ENCODE measurements around the gene GUCA1A. TPM values are rescaled to one million over a fixed set of nuclear protein-coding genes. Genes with fewer than 3 reads are reported as not detected.

Gene GUCA1A
- total RNA-seq, 2 experiments from 2014 or later, result not detected

DNA sequence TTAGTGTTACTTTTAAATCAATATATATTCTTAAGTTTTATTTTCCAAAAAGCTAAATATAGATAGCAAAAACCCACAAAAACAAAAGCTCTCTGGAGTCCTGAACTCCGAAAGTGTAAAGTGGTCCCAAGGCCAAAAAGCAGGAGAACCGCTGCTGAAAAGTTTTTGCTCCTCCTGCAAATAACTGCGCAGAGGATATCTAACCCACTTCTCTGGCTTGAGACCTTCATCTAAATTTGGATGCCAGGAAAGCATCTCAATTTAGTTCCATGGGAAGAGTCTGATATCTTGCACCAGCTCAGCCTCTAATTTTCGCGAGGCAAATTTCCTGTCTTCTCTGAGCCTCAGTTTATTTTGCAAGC lies 44.0 kb downstream of the GUCA1A start:
- Histone ChIP-seq H3K27me3 (ENCODE audit: control insufficient read depth in 1 of 2, insufficient read depth in 2 of 2, low read length in 2 of 2) (no peaks in the 10 kb centered on the region), H3K27ac (ENCODE audit: low read depth in 1 of 2, low read length in 2 of 2) (peak overlapping the region; percentile 60 to 65), H3K4me1 (ENCODE audit: insufficient read depth, low read length) (peaks cover 26% of the 10 kb centered on the region), H3K36me3 (ENCODE audit: insufficient read depth, low read length) (peaks cover 18% of the 10 kb centered on the region), H3K9me3 (ENCODE audit: control insufficient read depth in 1 of 2, insufficient read depth in 1 of 2, low read length in 2 of 2) (no peaks in the 10 kb centered on the region), H3K4me3 (ENCODE audit: low read length) (peak overlapping the region; percentile 77)
- no peaks in the 10 kb centered on the region for H3K27me3 Mint-ChIP-seq
- peak in 1 of 14 experiments; percentile 27 for DNase-seq
- peaks cover 29% of the 10 kb centered on the region for H3K36me3 Mint-ChIP-seq (ENCODE audit: low read depth)
- peaks cover 26% of the 10 kb centered on the region for H3K4me1 Mint-ChIP-seq (ENCODE audit: low read depth)
- peak overlapping the region; percentile 97 for H3K4me3 Mint-ChIP-seq
- no peaks in the 10 kb centered on the region for H3K9me3 Mint-ChIP-seq
- TF ChIP-seq, protein P1, sequence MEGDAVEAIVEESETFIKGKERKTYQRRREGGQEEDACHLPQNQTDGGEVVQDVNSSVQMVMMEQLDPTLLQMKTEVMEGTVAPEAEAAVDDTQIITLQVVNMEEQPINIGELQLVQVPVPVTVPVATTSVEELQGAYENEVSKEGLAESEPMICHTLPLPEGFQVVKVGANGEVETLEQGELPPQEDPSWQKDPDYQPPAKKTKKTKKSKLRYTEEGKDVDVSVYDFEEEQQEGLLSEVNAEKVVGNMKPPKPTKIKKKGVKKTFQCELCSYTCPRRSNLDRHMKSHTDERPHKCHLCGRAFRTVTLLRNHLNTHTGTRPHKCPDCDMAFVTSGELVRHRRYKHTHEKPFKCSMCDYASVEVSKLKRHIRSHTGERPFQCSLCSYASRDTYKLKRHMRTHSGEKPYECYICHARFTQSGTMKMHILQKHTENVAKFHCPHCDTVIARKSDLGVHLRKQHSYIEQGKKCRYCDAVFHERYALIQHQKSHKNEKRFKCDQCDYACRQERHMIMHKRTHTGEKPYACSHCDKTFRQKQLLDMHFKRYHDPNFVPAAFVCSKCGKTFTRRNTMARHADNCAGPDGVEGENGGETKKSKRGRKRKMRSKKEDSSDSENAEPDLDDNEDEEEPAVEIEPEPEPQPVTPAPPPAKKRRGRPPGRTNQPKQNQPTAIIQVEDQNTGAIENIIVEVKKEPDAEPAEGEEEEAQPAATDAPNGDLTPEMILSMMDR (IDR thresholded peaks at IDR 0.05), result no peak
- intact Hi-C loops (cut with DNase I, micrococcal nuclease), result loop anchor here (1.0 to 10.0 kb wide), 10 partner anchors 166 to 796 kb away; partner anchors contain the start of genes BYSL (in 1 of the 2), MEA1 (in 1 of the 2), MED20 (in 1 of the 2) and RPL7L1 (in 1 of the 2)
- ChIA-PET POLR2A (interaction anchor here (0.6 to 1.4 kb wide), 8 partner anchors 9 to 570 kb away, joined by 3 to 12 read pairs (median 3); partner anchors contain the start of genes TOMM6 and UBR2), CTCF (interaction anchor here (1.0 to 1.5 kb wide), 5 partner anchors 113 to 1012 kb away, joined by 3 to 6 read pairs (median 4); partner anchors contain the start of genes DNPH1, TOMM6 and UBR2)
- H3K27ac Mint-ChIP-seq, result peak overlapping the region; percentile 92
- ATAC-seq (ENCODE audit: poor library complexity), result peak; percentile 5

DNA sequence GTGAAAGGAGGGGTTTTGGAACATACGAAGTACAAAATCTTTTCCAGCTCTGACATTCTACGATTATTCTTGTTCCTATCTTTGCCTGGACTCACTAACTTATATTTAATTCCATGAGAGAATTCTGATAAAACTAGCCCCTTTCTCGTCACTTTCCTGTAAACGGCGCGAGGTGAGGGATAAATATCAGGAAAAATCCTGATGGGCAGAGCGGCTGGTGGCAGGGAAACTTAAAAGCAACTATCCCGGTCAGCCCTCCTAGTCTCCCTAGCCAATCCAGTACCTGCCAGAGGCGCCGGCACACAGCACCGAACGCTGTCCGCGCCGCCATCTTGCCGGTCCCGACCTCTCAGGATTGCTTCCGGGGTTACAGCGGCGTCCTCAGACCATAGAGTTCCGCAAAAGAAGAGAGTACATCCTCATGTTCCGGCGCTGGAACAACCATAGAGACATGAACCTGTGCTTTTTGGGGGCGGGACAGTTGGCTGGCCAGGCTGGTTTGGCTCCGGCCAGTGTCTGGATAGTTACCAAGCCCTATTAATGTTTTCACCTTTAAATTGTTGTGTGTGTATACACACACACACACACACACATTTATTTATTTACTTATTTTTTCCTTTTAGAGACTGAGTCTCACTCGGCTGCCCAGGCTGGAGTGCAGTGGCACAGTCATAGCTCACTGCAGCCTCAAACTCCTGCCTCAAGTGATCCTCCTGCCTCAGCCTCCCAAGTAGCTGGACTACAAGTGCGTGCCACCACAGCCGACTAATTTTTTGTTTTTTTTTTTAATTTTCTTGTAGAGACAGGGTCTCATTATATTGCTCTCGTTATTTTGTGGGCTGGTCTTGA lies 44.6 kb downstream of the GUCA1A start, which contains the start of gene MRPS10:
MRPS10 (minus strand) TSS at position 343 of the 849 bp plus-strand sequence; CDS start at position 331, 12 bp downstream.
- Mint-ChIP-seq H3K4me1 (ENCODE audit: low read depth) (peaks cover 23% of the 10 kb centered on the region), H3K9me3 (no peaks in the 10 kb centered on the region), H3K4me3 (peak within 1 kb of the TSS; percentile 97), H3K27me3 (no peaks in the 10 kb centered on the region), H3K27ac (peak within 1 kb of the TSS; percentile 92), H3K36me3 (ENCODE audit: low read depth) (peaks cover 23% of the 10 kb centered on the region)
- peak; percentile 84 to 96 (median 86) for DNase-seq
- CTCF ChIA-PET, result interaction anchor here (1.0 to 1.5 kb wide), 5 partner anchors 113 to 1011 kb away, joined by 3 to 6 read pairs (median 4); partner anchors contain the start of genes DNPH1, TOMM6 and UBR2
- intact Hi-C loops (cut with DNase I, micrococcal nuclease), result loop anchor here (1.0 to 10.0 kb wide), 10 partner anchors 167 to 795 kb away; partner anchors contain the start of genes BYSL (in 1 of the 2), MEA1 (in 1 of the 2), MED20 (in 1 of the 2) and RPL7L1 (in 1 of the 2)
- Histone ChIP-seq H3K4me3 (ENCODE audit: low read length) (peak within 1 kb of the TSS; percentile 77), H3K27me3 (ENCODE audit: control insufficient read depth in 1 of 2, insufficient read depth in 2 of 2, low read length in 2 of 2) (no peaks in the 10 kb centered on the region), H3K27ac (ENCODE audit: low read depth in 1 of 2, low read length in 2 of 2) (peak within 1 kb of the TSS; percentile 60 to 65), H3K4me1 (ENCODE audit: insufficient read depth, low read length) (peaks cover 26% of the 10 kb centered on the region), H3K36me3 (ENCODE audit: insufficient read depth, low read length) (peaks cover 12% of the 10 kb centered on the region), H3K9me3 (ENCODE audit: control insufficient read depth in 1 of 2, insufficient read depth in 1 of 2, low read length in 2 of 2) (no peaks in the 10 kb centered on the region)
- ATAC-seq (ENCODE audit: poor library complexity), result peak; percentile 98
- POLR2A ChIA-PET, result interaction anchor here (0.6 to 1.4 kb wide), 8 partner anchors 9 to 431 kb away, joined by 3 to 12 read pairs (median 3); partner anchors contain the start of genes TOMM6 and UBR2
- TF ChIP-seq, protein P1 (IDR thresholded peaks at IDR 0.05), result no peak

DNA sequence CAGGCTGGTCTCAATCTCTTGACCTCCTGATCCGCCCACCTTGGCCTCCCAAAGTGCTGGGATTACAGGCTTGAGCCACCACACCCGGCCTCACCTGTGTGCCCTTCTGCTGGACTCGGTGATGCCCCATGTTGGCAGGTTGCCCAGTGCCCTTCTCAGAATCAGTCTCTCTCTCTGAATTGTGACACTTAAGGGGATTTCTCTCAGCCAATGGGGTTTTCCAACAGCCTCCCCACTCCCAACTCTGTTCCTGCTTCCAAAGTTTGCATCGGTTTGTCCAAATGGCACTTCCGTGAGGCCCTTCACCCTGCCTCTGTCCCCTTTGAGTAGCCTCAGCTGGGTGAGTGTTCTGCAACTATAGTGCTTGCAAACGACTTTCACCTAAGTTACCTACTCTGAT lies 47.6 kb downstream of the GUCA1A start:
- Mint-ChIP-seq H3K36me3 (ENCODE audit: low read depth) (peaks cover 6% of the 10 kb centered on the region), H3K4me3 (peak overlapping the region; percentile 38), H3K27me3 (no peaks in the 10 kb centered on the region), H3K4me1 (ENCODE audit: low read depth) (peaks cover 16% of the 10 kb centered on the region), H3K27ac (no peak overlapping the region), H3K9me3 (no peaks in the 10 kb centered on the region)
- Histone ChIP-seq H3K9me3 (ENCODE audit: control insufficient read depth in 1 of 2, insufficient read depth in 1 of 2, low read length in 2 of 2) (no peaks in the 10 kb centered on the region), H3K36me3 (ENCODE audit: insufficient read depth, low read length) (no peaks in the 10 kb centered on the region), H3K27ac (ENCODE audit: low read depth in 1 of 2, low read length in 2 of 2) (no peak overlapping the region), H3K4me3 (ENCODE audit: low read length) (no peak overlapping the region), H3K27me3 (ENCODE audit: control insufficient read depth in 1 of 2, insufficient read depth in 2 of 2, low read length in 2 of 2) (no peaks in the 10 kb centered on the region), H3K4me1 (ENCODE audit: insufficient read depth, low read length) (peaks cover 18% of the 10 kb centered on the region)
- ChIA-PET CTCF (no interaction called here), POLR2A (no interaction called here)
- ATAC-seq (ENCODE audit: poor library complexity) (no peak), DNase-seq (no peak)
- TF ChIP-seq, protein P1 (IDR thresholded peaks at IDR 0.05), result no peak
- intact Hi-C loops (cut with DNase I, micrococcal nuclease), result no loop called here

Data from CD4-positive, alpha-beta T cell (primary cell).